Left ventricle myocardium superior (tissue), 1 donor: ENCODE data around the gene LYRM2. TPM values are rescaled to one million over a fixed set of nuclear protein-coding genes. Genes with fewer than 3 reads are reported as not detected.

Experiments used
- ATAC-seq: fragments of 200-7000 bp; cut with Tn5 transposase; one replicate; pipeline ENCODE4 v1.9.1; 2020; ENCODE audit warnings: mild to moderate bottlenecking, moderate library complexity
- DNase-seq: peaks from one replicate; pipeline ENCODE4 v3.0.0-alpha.2; 2020
- intact Hi-C: fragments of 100-400 bp; cut with micrococcal nuclease; formaldehyde crosslinking; loops from one replicate; pipeline ENCODE4 v1.11.0; 2022
- total RNA-seq: library from RNA; stranded (reverse); fragmentation: NEBNext Ultra II Directional; extraction: Animal tissue kit (Norgen Biotek cat#: 25700); gene quantifications from one replicate; pipeline ENCODE4 v1.2.1, GENCODE V29; 2021
- donor health status: DM: no; HTN: yes; CAD: no; lungs with severe emphysema.

LYRM2 gene
- total RNA-seq, 1 donor from 2014 or later: 30.7 TPM

DNA sequence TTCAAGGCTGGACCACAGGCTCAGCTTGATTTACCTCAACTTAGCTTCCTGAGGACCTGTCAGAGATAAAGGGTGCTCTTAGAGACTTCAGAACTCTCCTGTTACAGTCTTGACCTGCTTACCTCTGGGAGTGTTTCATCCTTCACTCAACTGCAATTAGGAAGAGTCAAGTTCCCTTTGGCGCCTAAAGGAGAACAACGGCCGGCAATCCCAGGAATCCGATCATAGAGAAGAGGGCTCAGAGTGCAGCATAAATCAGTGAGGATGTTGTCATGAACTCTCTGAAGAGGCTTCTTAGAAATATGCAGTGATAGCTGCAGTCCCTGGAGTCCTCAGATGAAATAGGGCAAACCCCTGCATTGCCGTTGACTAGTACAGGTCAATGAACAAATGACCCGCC, 36.4 kb downstream of the LYRM2 start:
- intact Hi-C loops: no loop called here
- DNase-seq (no peak), ATAC-seq (no peak)

DNA sequence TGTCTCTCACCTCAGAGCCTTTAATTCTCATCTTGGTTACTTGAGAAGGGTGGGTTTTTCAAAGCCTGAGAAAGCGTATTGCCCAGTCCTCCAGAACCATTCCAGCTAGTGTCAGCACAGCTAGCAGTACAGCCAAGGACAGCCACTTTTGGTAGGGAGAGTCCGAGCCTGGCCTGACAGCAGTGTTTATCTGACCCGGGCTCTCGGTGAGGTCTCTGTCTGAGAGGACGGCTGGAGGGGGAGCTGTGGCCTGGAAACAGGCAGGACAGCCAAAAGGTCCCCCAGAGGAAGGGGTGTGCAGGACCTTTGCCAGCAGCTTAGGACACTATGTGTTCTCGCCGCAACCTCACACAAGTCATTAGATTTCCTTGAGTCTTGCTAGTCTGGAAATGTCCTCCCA, 38.8 kb downstream of the LYRM2 start:
- peak; percentile 89 for ATAC-seq
- DNase-seq: peak; percentile 45
- intact Hi-C loops: no loop called here

DNA sequence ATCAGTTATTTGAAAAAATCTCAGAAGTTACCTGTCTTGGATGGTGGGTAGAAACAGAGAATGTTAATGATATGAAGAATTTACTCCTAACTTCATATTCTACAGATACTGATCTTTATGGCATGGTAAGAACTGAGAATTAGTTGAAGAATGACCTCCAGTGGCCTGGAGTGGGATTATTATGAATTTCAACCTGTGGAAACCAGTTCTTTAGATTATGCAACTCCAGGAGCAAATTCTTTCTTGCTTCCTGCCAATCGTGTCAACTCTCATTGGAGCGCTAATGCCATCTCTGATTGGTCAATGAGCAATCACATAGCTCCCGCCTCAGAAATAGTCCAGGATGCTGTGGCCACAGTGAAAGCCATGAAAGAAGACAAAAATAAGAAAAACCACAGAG, 40.6 kb downstream of the LYRM2 start:
- ATAC-seq: peak; percentile 26

DNA sequence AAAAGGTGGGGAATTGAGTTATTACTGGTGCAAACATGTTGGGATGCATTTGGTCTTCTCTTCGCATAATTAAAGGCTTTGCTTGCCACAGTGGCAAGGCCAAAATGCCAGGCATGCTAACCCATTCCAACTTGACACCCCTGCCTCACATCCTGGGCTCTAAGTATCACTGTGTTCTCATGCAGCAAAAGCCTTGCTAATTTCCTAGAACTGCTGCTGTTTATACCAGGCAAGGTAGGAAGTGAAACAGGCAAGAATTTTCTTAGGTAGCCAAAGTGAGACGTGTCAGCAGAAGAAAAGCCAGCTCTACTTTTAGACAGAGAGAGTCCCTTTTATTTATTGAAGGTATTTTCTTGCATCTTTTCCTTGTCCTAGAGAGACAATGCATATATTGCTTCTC, 41.2 kb downstream of the LYRM2 start:
- no peak for DNase-seq
- ATAC-seq: no peak
- intact Hi-C loops: no loop called here

More for the DNA sequence above, 40.6 kb downstream of the LYRM2 start:
- no peak for DNase-seq
- intact Hi-C loops: no loop called here

DNA sequence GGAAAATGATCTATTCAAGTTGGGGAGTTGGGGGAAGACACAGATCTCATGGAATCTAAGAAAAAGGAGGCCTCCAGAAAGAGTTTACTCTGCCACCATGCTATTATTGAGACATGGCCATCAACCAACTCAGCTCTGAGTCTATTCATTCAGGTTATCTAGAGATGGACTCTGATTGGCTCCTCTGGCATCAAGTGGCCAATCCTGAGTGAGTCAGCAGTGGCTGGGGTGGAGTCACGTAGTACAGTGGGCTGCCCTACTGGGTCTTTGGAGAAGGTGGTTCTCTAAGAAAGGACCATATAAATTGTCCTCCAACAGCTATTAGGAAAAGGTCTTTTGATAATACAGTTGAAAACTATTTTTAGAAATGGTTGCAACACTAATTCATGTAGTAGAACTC, 42.1 kb downstream of the LYRM2 start:
- ATAC-seq (peak; percentile 19), DNase-seq (no peak)
- intact Hi-C loops: no loop called here

DNA sequence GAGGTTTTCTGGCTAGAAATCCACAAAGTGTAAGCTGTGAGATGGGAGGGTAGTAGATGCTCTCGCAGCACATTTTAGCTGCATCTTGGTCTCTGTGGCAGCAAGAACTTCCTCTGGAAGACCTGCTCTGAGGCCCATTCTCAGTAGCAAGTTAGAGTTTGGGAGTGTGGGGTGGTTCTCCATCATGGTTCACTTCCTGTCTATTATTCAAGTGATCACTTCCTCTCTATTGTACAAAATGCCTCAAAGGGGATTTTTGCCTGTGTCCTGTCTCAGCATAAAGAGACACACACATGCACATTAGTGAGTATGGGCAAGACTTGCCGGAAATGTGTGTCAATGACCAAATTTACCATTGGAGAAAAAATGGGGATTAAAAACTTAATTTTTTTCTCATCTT, 42.5 kb downstream of the LYRM2 start:
- ATAC-seq (no peak), DNase-seq (no peak)
- intact Hi-C loops: no loop called here

DNA sequence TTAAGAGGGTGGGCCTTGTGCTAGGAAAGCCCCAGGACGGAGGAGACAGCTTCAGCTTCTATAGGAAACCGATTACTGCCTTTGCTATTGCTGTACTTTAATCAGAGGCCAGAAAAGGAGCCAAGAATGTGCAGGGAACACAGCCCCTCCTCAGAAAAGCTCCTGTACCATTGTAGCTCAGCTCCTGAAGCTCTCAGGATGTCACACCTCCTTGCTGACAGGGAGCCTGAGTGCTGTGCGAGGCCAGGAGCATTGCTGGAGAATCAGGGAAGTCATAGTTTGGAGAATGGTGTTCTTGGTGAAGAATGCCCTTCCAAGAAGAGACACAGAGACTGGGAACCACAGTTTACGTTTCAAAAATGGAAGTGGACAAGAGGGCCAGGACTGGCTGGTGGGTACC, 46.8 kb downstream of the LYRM2 start:
- intact Hi-C loops: no loop called here
- DNase-seq (no peak), ATAC-seq (no peak)

DNA sequence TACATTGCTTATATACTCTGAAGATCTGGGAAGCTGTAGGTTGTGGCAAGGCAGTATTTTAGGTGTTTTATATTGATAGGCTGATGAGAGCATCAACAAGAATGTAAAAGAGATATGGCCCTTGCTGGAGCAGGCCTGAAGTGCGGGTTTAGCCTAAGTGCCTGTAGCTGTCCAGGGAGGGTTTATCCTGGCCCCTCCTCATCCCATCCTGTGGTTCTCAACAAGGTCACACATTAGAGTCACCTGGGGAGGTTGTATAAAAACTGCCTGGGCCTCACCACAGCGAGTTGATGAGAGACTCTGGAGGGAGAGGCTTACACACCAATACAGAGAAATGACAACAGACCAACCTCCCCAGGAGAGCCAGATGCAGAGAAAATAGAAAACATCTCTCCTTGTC, 48.4 kb downstream of the LYRM2 start:
- DNase-seq (no peak), ATAC-seq (no peak)
- intact Hi-C loops: no loop called here

DNA sequence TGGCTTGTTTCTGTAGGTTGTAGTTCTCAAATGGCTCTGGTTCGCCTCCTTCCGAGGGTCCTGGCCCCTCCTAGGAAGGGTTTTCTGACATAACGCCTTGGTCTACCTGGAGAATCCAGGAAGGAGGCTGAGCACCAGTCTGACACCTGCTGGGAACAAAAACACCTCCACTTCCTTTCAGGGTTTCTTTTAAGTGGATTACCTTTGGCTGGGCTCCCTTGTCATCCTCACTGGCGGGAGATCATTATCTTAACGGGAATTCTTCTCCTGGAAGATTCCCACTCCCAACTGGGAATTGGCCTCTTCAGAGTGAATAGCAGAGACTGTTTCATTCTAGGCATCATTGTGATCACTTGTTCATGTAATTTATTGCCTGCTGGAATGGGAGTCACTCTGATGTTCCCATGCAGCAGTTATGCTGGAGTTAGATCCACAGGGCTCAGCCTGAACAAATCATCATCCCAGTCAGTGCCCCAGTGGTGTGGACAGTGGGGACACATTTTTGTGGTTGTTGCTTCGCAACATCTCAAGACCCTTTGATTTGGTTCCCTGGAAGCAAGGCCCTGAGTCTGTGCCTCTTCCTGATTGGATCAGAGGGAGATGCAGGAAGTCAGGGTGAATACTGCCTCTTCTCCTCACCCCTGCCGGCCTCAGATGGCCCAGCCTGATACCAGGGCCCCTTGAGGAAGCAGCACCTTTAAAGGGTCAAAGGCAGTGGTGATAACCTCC, 49.1 kb downstream of the LYRM2 start:
- DNase-seq (no peak), ATAC-seq (no peak)
- intact Hi-C loops: no loop called here

DNA sequence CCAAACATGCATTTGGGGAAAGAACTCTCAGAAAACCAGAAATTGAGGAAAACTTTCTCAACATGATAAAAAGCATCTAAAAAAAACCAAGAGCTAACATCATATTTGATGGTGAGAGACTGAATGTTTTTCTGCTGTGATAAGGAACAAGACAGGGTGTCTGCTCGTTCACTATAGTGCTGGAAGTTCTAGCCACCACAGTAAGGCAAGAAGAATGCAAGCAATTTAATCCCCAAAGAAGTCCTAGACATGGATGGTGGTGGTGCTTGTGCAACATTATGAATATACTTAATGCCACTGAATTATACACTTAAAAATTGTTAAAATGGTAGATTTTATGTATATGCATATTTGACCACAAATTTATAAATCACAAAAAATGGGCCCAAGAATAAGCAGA, 53.4 kb downstream of the LYRM2 start:
- DNase-seq: no peak
- no peak for ATAC-seq
- intact Hi-C loops: no loop called here

DNA sequence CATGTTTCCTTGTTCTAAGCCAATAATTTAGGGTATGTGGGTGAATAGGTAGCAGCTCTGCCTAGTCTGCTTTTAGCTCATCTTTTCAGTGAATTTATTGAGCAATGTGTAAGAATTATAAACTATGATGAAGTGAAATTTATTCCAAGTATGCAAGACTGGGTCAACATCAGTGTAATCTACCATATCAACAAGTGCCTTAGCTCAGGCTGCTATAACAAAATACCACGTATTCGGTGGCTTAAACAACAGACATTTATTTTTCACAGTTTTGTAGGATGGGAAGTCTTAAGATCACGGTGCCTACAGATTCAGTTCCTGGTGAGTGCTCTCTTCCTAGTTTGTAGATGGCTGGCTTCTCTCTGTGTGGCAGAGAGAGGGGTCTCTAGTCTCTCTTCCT, 54.0 kb downstream of the LYRM2 start:
- DNase-seq (no peak), ATAC-seq (no peak)
- intact Hi-C loops: no loop called here

DNA sequence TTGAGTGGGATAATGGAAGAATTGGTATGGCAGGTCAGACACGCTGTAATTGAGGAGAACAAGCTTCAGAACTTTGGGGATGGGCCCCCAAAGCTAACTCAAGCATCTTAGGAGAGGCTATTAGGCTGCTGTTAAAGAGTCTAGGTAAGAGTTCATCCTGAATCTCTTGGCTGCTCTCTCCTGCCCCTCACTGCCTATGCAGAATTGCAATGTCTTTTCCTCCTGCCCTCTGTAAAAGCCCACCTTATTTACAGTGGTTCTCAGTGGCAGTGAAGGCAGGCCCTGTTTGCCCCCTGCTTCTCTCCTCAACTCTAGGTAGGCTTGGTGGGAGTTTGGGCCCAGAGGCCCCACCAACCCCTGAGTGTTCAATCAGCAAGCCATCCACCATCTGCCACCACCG, 55.0 kb downstream of the LYRM2 start:
- intact Hi-C loops: no loop called here
- DNase-seq (no peak), ATAC-seq (no peak)

DNA sequence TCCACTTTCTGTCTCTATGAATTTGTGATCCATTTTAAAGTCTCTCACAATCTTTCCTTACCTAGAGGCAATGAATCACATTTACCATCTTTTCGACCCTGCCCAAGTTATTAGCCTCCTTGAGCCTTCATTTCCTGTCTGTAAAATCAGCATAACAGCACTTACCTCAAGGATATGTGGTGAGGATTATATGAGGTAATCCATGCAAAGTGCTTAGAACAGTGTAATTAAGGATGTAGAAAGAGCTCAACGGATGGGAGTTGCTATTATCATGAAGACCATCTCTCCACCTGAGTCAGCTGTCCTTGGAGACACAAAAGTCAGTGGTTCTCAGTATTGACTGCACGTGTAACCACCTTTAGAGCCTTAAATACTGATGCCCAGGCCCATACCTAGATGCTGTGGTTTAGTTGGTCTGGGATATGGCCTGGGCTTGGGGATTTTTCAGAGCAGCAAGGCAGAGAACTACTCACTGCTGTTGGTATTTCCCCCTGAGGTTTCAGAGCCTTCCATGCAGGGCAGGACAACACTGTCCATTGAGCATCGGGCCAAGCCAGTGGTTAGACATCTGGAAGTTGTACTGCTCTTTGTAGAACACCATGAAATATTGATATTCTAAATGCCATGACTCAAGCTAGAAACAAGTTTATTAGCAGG, 55.8 kb downstream of the LYRM2 start:
- DNase-seq (no peak), ATAC-seq (no peak)
- intact Hi-C loops: no loop called here

DNA sequence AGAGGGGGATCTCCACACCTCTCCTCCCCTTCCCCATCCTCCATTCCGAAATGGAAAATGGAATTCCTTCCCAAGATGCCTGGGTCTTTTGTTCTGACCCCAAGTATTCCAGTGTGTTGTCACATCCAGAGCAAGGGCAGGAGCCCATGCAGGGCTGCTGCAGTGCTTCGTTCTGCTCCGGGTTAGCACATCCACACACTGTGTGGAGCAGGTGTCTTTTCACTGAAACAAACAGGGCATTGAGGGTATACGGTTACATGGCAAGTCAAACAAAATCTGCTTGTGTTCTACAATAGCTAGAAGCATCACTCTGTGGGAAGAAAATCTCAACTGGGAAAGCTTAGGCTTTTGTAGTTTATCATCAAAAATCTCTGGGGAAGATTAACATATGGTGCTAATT, 56.9 kb downstream of the LYRM2 start:
- DNase-seq (no peak), ATAC-seq (no peak)
- intact Hi-C loops: no loop called here

DNA sequence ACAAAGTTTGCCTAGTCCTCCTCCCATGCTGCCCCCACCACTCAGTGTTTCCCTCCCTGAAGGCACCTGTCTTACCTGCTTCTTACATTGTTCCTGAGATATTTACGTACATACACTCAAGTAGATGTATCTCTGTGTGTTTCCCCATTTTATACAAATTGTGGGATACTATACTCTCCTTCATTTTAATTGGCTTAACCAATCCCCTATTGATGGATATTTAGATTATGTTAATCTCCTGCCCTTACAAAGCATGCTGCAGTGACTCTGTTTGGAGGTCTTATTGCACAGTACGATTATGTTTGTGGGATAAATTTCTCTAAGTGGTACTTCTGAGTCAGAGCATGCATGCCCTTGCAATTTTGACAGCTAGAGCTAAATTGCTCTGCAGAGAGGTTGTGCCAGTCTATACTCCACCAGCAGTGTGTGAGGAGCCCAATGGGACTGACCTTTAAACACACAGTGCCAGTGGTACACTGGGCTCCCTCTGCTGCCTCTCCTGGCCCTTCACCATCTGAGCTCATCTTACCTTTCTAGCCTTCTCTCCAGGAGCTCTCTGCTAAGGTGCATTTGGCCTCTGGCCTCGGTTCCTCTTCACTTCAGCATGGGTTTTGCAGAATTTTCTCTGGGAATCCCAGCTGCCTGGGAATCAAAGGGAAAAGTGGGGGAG, 57.4 kb downstream of the LYRM2 start:
- intact Hi-C loops: no loop called here

DNA sequence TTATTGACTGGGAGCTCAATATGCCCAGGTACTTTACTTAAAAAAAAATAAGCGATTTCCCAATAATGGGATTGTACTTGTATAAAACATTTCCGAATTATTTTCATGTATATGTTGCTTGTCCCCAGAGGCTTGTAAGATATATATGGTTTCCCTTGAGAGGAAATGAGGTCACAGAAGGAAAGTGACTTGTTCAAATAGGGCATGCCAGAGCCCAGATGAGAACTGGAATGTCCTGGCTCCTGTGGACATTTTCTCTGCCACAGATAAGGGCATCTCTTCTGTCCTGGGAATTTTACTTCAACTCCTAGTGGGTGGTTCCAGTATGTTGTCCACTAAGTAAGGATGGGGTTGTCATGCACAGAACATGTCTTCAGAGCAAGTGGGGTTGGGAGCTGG, 63.0 kb downstream of the LYRM2 start:
- intact Hi-C loops: no loop called here
- no peak for ATAC-seq
- no peak for DNase-seq

More for the DNA sequence above, 57.4 kb downstream of the LYRM2 start:
- ATAC-seq (no peak), DNase-seq (no peak)

DNA sequence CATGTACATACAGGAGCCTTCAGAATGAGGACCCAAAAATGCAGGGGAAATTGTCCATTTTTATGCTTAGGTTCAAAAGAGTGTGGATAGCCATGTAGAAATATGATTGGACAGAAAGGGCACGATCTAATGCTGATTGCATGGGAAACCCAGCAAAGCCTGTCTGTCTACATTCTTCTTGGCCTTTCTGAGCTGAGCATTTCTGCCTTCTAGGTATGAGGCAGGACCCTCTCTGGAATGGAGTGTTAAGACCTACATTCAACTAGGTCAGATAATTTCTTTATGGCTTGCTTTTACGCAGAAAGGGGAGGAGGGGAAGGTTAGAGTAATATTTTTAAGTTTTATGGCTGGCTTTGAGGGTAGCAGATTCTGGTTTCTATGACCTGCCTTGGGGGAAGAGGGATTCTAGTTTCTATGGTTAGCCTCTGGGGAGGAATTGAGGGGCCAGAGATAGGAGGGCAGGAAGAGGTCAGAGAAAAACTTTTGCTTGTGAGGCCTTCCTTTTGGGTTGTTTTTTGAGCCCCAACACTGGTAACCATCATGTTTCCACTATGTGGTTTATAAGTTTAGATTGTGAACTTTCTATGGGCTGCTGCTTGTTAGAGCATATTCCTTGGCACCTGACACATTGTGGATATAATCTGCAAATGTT, 63.5 kb downstream of the LYRM2 start:
- ATAC-seq: no peak
- intact Hi-C loops: no loop called here
- no peak for DNase-seq

DNA sequence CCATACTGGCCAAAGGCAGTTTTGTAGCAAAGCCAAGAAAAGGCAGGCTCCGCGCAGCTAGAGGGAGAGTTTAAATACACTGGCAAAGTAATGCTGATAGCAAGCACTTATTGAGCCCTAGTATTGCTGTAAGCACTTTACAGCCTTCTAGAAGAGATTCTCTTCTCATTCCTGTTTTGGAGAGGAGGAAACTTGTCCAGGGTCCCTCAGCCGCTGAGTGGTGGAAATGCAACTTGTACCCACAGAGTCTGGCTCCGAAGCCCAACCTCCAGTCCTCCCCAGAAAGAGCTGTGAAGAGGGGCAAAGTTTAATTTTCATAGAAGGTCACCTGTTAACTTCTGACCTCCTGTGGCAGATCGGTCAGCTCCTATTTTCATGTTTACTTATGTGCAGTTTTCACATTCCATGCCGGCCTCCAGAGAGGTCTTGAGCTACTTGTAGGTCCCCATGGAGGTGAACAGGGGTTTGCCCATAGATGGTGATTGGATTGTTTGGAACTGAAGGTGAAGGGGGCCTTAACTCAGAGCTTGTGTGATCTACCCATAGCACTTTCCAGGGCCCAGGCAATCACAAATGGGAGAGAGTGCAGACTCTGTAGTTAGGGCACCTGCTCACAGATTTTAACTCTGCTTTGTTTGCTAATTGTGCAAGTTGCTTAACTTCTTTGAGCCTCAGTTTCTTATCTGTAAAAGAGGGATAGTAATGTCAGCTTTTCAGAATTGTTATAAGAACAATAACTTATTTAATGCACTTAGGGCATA, 70.7 kb downstream of the LYRM2 start:
- ATAC-seq: peak; percentile 68
- DNase-seq: no peak
- intact Hi-C loops: no loop called here

DNA sequence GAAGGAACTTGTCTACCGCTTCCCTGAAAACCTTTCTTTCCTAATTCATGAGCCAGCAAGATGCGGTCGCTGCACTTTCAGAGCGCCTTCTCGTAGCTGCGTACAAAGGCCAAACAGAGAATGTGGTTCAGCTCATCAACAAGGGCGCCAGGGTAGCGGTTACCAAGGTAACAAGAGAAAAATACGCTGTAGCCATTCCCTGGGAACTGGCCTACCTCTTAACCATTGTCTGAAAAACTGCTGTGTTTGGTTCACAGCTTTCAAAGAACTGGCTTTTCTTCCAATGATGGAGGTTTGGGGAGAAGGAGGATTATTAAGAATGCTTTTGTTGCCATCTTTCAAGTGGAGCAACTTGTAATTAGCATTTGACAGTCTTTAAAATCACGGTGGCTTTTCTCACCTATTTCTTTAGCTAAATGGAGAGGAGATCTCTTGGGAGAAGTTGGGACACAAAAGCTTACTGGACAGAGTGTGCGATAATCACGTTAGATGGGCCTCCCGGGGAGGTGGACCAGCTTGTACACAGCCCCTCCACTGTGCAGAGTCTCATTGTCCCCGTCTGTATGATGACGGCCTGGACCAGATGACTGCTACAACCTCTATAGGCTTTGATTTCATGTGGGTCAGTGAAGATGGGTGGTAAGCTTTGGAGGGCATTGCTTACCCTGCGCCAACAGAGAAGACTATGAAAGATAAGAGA, 71.5 kb downstream of the LYRM2 start:
- intact Hi-C loops: no loop called here
- no peak for DNase-seq
- peak; percentile 36 for ATAC-seq
